GM21786 (cell line): ENCODE data around the gene KIAA1191.
"Not testable (repeated sequence)": the region's sequence is repeated elsewhere in the genome, so short reads cannot be mapped to it uniquely, and the experiment has no call there.

Experiments used
- ATAC-seq: cut with Tn5 transposase; IDR thresholded peaks from one replicate; pipeline ENCODE4 v1.9.1; 2021; ENCODE audit not compliant: unreplicated experiment

The KIAA1191 gene

GRCh38 chr5:176319827-176320554 is 41.6 kb downstream of the KIAA1191 start:
- no peak for ATAC-seq

GRCh38 chr5:176317534-176318374 is 43.8 kb downstream of the KIAA1191 start:
- ATAC-seq: no peak

- not testable (repeated sequence) for ATAC-seq
Measured at GRCh38 chr5:176305356-176305755, 56.2 kb downstream of the KIAA1191 start.
